Measurements from ENCODE around the gene MAP1LC3B. TPM values are rescaled to one million over a fixed set of nuclear protein-coding genes. Genes with fewer than 3 reads are reported as not detected.

MAP1LC3B gene
- total RNA-seq, 1 donor from 2014 or later = 15.1 TPM

DNA sequence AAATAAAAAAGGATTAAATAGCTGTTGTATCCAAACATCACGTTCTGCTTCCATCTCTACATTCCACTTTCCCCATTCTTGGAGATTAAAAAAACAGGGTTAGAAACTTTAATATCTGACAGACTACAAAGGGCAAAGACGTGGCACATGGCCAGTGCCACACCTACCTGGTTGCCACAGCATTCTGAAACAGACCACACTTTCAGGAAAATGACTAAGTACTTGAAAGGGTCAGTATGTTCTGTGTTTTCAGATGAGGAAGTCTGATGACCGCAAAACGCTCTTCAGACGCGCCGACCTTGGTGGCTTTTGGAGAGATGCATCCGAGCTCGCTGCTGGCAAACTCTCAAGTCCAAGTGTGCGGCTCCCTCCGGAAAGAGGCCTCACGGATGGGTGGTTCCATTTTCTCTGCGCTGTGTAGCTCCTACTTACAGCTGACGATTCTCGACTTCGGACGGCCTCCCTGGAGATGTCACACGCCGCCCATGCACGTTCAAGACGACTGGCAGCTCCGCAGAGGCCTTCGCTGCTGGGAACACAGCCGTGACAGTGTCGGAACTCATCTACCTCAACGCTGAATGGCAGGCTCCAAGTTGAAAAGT is 15.5 kb downstream of the MAP1LC3B start:
- peak; percentile 49 for ATAC-seq
- no peak for DNase-seq (ENCODE audit: low spot score)

DNA sequence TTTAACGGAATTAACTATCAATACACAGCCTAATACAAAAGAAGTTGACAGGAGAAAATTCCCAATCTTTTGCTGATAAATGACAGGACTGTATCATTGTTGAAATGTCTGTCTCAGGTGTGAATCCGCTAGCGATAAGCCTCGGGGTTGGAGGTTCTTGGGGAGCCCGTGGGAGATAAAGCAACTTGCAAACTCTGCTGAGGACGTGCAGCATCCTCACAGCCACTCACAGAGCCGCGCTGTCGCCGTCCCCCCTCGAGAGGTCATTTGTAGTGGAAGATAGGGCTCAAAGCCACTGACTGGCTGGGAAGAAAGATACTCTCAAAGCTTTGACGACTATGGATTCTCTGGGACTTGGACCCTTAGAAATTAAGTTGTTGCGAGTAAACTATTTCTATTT is 17.0 kb downstream of the MAP1LC3B start:
- ATAC-seq = no peak

DNA sequence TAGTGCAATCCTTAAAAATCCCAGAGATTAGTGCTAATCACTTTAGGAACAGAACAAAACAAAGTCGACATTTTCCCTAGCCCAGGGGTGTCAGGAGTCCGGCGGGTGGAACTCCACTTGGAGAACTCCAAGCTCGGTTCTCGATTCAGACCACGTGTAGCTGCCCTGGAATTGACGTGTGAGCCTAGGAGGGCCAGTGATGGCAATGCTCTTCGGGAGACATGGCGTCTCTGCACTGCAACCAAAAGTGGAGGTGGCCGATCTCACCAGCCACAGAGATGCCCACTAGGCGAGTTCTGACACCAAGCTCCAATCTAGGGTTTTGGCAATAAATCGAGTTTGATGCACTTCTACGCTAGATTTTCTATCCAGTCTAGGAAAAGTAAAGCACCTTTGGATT is 17.6 kb downstream of the MAP1LC3B start:
- no peak for ATAC-seq
- no peak for DNase-seq (ENCODE audit: low spot score)

More for the DNA sequence above, 17.0 kb downstream of the MAP1LC3B start:
- no peak for DNase-seq (ENCODE audit: low spot score)

DNA sequence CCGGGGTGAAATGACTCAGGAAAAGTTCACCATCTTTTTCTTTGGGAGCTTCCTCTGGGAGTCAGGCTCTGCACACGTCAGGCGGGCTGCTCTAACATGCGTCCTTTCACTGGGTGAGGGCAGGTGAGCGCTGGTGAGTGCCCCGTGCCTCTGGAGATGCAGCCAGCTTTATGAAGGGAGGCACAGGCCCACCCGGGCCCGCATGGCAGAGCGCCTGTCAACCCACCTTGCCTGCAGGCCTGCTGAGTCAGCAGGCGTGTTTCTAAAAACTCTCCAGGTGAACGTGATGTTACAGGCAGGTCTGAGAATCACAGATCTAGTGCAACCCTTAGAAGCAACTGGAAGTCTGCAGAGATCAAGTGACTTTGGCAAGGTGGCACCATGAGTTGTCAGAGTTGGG is 18.4 kb downstream of the MAP1LC3B start:
- ATAC-seq = no peak
- DNase-seq (ENCODE audit: low spot score) = no peak

DNA sequence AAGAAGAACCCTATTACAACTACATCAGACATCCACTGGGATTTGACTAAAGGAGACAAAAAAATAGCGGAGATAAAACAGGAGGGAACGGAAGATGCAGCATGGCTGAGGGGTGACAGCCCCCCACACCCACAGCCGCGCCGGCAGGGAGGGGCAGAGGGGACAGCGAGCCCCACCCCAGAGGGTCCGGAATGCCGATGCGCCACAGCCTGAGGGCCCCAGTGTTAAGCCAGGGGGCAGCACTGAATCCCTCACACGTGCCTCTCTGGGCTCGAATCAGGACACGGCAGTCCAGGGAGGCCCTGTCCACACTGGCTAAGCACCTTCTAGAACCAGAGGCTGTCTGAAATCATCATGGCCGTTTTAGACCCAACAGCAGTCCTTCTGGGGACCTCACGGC is 18.8 kb downstream of the MAP1LC3B start:
- DNase-seq (ENCODE audit: low spot score) (no peak), ATAC-seq (no peak)

DNA sequence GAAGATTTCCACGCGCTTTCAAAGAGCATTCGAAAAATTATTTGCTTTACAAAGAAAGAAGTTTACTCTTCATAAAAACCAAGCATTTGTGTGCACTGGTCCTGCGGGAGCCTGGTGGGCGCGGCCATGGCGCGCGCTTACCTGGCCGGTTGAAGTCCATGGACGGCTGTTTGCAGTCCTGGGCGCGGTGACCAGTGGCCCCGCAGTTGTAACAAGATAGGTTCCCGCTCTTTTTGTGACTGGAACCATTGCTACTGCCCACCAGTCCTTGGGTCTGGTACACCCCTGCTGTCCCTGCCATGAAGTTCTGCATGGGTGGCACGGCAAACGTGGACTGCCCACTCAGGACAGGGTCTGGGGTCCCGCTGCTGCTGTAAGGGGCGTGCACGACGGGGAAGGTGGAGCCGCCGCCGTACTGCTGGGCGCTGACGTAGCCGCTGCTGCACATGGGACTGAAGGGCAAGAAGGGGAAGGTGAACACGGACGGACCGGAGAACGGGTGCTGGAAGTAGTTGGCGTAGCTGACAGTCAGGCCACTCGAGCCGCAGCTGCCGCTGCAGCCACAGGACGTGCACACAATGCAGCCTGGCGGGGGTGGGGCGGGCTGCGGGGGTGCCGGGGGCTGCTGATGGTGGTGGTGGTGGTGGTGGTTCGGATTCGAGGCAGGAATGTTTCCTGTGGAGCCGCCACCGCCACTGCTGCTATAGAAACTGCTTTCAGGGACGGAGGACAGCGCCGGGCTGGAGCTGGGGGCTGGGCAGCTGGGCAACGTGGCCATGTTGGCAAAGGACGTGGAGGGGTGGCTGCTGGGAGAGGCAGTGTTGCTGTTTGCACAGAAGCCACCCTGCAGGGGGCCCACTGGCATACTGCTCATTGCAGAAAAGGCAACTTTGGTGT is 19.5 kb downstream of the MAP1LC3B start:
- ATAC-seq = peak; percentile 6
- DNase-seq (ENCODE audit: low spot score) = no peak

DNA sequence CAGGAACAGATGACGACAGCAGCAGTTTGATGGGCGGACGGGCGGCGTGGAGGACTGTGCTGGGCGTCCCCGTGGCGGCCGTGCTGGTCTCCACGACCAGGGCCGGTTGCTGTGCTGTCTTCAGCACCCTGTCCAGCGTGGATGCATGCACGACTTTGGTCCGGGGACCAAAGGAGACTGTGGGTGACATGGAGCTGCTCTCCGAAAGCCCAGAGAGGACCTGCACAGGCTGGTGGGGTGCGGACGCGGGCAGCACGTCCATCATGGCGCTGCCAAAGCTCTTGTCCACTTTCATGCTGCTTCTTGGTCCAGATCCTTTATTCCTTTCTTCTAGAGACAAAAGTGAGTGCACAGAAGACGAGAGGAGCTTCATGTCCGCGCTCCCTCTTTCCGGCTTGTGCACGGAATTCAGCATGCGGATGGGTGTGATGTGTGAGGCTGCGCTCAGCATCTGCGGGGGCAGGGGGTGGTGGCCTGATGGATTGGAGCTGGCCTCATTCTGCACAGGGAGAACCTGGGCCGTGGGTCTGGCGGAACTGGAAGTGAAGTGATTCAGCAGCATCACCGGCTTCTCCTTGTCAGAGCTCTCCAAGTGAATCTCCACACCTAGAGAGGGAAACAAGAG is 20.3 kb downstream of the MAP1LC3B start:
- DNase-seq (ENCODE audit: low spot score) = no peak
- ATAC-seq = no peak

DNA sequence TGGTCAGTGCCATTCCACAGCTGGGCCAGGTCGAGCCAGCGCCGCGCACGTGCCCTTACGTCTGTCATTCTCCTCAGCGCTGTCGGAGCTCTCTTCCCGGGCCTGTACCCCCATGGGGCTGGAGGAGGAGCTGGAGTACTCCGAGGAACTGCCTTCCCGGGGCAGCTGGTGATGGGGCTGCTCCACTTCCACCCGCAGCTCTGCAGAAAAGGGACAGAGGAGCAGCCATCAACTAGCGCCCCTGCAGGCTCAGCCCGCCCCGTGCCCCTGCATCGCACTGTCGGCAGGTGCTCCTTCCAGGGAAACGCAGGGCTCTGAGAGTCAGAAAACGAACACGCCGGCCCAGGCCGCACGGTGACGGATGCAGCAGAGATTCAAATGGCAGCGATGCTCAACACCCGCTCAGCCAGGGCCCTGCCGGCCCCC is 20.9 kb downstream of the MAP1LC3B start:
- ATAC-seq = no peak
- no peak for DNase-seq (ENCODE audit: low spot score)

DNA sequence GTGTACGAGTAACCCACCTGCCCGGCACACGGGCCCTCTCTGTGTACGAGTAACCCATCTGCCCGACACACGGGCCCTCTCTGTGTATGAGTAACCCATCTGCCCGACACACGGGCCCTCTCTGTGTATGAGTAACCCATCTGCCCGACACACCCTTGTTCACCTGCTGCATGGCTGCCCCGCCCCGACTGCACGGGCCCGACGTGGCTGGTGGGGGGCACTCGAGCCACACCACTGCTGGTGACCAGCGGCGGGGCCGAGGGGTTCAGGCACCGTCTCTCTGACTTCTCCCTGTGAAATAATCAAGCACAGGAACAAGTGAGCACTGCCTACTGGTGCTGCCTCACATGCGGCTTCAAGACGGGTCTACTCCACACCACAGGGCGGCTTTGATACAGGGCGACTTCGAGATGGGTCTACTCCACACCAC is 22.1 kb downstream of the MAP1LC3B start:
- DNase-seq (ENCODE audit: low spot score) = no peak
- no peak for ATAC-seq

DNA sequence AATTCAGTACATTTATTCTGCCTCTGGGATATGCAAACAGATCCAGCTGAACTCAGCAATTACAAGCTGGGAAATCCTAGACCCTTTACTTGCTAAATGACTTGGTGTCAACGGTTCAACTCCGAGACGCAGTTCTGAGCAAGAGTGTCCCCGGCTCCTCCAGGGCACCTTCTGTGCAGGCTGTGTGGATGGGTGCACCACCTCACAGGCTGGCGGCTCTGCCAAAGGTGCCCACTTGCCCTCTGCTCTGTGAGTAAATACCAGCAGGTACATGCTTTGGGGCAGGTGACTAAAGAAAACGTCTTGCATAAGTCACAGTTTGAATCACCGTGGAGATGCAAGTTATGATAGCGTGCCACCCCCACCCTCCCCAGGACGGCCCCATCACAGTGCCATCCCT is 23.3 kb downstream of the MAP1LC3B start:
- DNase-seq (ENCODE audit: low spot score) = no peak
- no peak for ATAC-seq

DNA sequence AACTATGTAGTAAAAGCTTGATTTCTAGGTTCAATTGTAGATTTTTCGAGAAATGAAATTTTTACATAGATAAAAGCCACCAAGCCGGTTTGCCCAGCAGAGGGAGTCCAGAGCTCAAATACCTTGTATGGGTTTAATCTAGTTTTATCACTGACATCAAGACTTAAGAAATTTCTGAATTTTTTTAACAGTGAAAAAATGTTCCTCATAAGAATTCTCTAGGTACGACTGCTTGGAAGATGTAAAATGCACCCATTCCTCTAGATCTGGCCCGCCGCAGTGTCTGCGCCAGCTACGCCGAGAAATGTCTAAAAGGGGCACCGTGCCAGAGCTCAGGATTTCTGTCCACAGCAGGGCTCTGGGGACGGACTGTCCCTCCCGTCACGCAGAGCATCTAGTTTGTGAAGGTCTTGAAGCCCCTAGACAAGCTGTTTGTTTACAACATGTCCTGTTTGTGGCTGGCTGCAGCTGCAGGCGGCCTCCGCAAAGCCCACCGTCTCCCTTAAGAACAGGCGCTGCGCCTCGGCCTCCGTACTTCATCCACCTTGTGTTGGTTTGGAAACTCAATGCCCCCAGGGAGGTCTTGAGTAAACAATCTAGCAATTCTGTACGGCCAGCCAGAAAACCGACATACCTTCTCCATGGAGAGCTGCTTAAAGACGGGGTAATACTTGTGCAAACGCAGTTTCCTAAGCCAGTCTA is 24.8 kb downstream of the MAP1LC3B start:
- DNase-seq (ENCODE audit: low spot score) = no peak
- ATAC-seq = peak; percentile 61

DNA sequence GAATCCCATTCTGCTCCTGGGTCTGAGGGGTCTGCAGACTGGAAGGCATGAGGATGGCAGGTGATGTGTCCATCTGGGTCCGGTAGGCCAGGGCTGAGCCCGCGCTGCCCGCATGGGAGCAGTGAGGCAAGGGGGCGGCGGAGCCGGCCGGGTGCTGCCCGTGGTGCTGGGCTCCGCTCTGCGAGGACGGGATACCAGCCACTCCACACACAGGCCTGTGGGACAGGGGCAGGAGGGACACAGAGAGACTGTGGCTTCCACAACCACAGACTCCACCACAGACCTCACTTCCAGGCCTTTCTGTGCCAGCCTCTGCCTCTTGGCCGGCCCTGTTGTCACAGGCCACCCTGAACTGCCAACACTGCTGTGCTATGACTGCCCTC is 25.4 kb downstream of the MAP1LC3B start:
- peak; percentile 32 for ATAC-seq
- DNase-seq (ENCODE audit: low spot score) = no peak

DNA sequence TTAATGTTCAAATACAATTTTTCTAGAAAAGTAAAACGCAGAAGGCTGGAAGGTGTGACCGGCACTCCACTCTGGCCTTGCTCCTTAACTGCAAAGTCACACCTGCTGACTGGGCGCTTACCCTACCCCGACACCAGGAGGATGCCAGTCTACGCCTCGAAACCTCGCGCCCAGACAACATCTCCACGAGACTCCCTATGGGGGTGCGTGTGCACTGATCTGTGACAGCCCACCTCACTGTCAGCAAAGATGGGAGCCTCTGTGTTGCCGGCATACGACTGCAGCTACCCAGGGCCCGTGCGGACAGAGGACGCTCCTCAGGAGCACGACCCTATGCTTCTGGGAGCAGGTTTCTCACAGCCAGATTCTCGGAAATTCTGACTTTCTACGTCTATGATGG is 26.1 kb downstream of the MAP1LC3B start:
- DNase-seq (ENCODE audit: low spot score) = no peak
- ATAC-seq = no peak

DNA sequence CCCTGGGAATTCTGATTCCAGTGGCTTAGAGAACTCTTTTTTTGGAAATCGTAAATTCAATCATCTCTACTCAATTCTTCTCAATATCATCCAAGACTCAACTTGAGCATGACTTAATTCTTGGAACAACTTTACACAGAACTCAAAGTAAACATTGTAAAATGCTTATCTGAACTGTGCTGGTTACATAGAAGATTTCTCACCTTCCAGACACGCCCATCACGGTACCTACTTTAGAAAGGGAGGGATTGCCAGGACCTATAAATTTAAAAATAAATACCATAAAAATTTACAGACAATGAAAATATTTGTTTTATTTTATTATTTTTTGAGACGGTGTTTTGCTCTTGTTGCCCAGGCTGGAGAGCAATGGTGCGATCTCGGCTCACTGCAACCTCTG is 26.5 kb downstream of the MAP1LC3B start:
- ATAC-seq = no peak
- no peak for DNase-seq (ENCODE audit: low spot score)

DNA sequence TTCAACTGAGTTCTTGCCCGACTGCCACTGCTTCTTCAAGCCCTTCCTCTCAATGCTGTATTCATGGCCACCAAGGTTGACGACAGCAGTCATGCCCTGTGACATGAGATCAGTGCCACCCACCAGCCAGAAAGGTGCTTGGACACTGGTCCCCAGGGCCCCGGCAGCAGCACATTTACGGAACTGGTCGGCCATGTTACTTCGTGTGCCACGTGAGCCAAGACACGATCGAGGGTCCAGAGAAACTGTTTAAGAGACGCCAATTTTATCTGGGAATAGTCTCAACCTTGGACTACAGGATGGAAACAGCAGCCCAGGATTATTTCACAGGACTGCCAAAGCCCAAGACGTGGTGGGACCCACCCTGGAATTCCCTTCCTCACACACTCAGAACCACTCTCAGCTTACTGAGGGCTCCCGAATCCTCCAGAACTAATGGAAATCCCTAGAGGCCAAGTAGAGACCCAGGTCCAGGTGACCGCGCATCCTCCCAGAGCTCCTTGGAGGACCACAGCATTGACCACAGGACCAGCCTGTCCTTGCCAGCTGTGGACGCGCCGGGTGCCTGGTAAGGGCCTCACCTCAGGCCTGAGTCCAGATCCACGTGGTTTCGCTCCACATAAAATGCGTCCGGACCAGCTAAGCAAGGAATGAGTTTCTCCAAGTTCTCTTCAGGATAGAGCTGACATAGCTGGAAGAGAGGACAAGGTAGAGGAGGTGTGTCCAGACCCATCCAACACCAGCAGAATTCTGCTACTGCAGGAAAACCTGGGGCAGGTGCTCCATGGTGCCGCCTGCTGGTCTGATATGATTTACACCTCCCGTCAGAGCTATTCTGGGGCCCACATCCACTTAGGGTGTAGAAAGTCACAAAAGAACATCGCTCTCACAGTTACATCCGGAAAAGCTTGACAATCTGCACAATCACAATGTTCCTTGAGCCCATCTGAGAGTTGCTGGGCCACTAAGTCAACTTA is 28.2 kb downstream of the MAP1LC3B start:
- ATAC-seq = peak; percentile 47
- no peak for DNase-seq (ENCODE audit: low spot score)

DNA sequence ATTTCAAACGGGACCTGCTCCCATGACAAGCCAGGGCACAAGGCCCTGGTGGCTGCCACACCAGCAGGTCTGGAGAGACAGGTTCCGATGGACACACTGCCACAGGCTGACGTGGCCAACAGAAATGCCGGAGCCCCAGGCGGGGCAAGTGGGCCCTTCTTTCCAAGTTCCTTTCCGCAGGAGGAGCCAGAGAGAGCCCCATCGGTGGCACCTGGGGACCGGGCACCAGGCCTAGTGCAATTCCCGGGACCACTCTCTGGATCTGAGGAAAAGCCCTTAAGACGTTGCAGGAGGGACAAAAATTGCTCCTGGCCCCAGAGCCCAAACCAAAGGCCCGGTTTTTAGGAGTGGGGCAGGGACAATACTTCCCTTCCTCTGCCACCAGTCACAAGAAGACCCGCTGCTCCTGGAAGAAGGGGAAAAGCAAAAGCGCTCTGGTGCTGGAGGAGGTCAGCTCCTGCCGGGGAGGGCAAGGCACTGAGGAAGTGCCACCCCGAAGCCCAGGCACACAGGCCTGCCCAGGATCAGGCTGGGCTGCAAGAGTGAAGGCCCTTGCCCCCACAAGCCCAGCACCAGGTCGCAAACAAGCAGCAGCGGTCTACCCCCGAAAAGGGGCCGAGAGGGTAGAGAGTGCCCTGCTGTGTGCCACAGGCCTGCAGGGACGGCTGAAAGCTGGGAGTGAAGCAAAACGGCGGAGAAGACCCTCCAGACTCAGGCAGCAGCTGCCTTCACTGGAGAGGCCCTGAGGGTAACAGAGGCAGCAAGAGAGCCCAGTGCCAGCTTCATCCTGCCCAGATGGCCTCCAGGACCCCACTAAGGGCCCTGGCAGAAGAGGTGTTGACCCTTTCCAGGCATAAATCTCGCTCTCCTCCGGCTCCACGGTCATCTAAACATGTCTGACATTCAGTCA is 29.1 kb downstream of the MAP1LC3B start:
- ATAC-seq (no peak), DNase-seq (ENCODE audit: low spot score) (no peak)

DNA sequence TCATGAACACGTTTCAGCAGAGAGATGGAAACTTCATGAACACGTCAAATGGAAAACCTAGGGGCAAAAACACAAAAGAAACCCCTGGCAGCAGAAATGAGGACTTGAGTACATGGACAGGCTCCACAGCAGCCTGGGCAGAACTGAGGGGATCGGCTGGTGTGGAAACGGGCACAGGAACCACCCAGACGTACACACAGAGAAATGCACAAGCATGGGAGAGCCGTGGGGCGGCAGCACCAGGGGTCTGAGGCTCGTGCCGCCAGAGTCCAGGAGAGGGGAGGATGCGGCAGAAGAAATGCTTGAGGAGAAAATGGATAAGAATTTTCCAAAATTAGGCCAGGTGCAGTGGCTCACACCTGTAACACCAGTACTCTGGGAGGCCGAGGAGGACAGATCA is 30.0 kb downstream of the MAP1LC3B start:
- DNase-seq (ENCODE audit: low spot score) = no peak

DNA sequence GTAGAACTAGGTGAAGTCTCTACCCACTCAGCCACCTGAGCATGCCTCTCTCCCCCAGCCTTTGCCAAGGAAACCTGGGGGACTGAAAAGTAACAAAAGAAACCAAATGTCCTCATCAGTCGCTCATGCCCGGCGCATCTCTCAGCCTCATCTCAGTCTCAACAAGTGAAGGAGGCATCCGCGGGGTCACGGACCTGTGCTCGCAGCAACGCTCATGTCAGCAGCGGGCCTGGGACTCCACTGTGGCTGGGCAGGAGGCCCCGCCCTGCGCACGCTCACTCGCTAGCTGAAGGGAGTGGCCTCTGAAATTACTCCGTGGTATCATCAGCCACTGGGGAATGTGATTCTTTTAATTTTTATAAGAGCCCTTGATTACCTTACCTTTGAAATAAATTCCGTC is 31.3 kb downstream of the MAP1LC3B start:
- ATAC-seq (no peak), DNase-seq (ENCODE audit: low spot score) (no peak)

More for the DNA sequence above, 30.0 kb downstream of the MAP1LC3B start:
- no peak for ATAC-seq

DNA sequence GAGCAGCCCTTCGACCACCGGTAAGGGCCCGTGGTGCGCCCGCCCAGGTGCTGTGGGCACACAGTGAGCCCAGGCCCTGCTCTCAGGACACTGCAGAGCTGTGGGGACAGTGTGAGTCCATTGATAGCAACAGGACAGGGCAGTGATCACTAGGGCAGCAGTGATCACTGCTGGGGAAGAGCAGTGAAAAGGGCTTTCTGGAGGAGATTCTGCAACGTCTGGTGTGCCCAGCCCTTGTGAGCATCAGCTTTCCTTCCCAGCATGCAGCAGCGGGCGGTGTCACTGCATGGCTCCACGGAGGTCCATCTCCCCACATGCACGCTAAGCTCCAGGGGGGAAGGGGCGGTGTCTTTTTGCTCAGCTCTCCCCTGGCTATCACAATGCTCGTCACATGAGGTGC is 32.1 kb downstream of the MAP1LC3B start:
- DNase-seq (ENCODE audit: low spot score) (no peak), ATAC-seq (no peak)

Measured in left lobe of liver (tissue), 2 donors.